ENCODE data around the gene YWHAG.

The YWHAG gene

DNA sequence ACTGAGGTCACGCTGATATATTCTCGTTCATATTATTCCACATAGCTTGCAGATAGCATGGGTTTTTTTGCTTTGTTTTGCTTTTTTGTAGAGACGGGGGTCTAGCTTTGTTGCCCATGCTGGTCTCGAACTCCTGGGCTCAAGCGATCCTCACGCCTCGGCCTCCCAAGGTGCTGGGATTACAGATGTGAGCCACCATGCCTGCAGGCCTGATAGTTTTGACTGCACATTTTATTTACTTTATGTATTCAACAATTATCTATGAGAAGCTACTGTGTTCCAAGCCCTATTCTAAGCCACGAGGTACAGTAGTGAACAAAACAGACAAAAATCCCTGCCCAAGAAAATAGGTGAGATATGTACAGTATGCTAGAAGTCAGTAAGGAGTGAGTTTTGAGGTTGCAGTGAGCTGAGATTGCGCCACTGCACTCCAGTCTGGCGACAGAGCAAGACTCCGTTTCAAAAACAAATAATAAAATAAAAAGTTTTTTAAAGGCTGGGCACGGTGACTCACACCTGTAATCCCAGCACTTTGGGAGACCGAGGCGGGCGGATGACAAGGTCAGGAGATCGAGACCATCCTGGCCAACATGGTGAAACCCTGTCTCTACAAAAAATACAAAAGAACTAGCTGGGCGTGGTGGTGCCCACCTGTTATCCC is 1.3 kb upstream of the YWHAG start:
- peak overlapping the region; percentile 69 for H3K4ac ChIP-seq (ENCODE audit: low read depth, low read length)
- peaks cover 9 to 11% of the 10 kb centered on the region in 2 experiments for H3K4me1 ChIP-seq (ENCODE audit: control insufficient read depth in 1 of 2, insufficient read depth in 2 of 2, low read length in 2 of 2)
- H3K79me2 ChIP-seq (ENCODE audit: control insufficient read depth, insufficient read depth, low read length, poor library complexity): peaks cover 15% of the 10 kb centered on the region
- no peak overlapping the region for H3K4me3 ChIP-seq (ENCODE audit: low read depth, low read length)
- peak overlapping the region; percentile 53 for H3K18ac ChIP-seq (ENCODE audit: low read length)
- WGBS (ENCODE audit: extremely low coverage, insufficient coverage, insufficient read length): no CpG with 5 or more reads among the region's 17 CpGs
- DNase-seq: peak; percentile 60 to 77
- peak overlapping the region; percentile 70 for H3K9ac ChIP-seq (ENCODE audit: low read length)
- H2BK5ac ChIP-seq (ENCODE audit: low read depth, low read length, poor library complexity): no peak overlapping the region
- H3K23ac ChIP-seq (ENCODE audit: low read length): no peak overlapping the region
- H3K14ac ChIP-seq (ENCODE audit: low read length): peak overlapping the region; percentile 58
- H3K4me2 ChIP-seq (ENCODE audit: low read length): peak overlapping the region; percentile 82
- H4K12ac ChIP-seq (ENCODE audit: low read depth, low read length): peak overlapping the region; percentile 63
- H2BK120ac ChIP-seq (ENCODE audit: insufficient read depth, low read length, poor library complexity): peak overlapping the region; percentile 91
- H3K79me1 ChIP-seq (ENCODE audit: low read length): peaks cover 21% of the 10 kb centered on the region
- peak overlapping the region; percentile 95 for H4K8ac ChIP-seq (ENCODE audit: low read depth, low read length)
- peak overlapping the region; percentile 93 for H2AK5ac ChIP-seq (ENCODE audit: low read length)
- H2AFZ ChIP-seq (ENCODE audit: insufficient read depth, low read length, poor library complexity): peak overlapping the region; percentile 96
- H3K36me3 ChIP-seq (ENCODE audit: control insufficient read depth in 1 of 2, insufficient read depth in 2 of 2, low read length in 2 of 2): peaks cover 0 to 2% of the 10 kb centered on the region in 2 experiments
- H2BK12ac ChIP-seq (ENCODE audit: low read length): no peak overlapping the region
- H3K27ac ChIP-seq (ENCODE audit: low read depth, low read length): peak overlapping the region; percentile 1
- H3K27me3 ChIP-seq (ENCODE audit: insufficient read depth, low read length): no peaks in the 10 kb centered on the region
- H3K9me3 ChIP-seq (ENCODE audit: insufficient read depth, low read depth, low read length): no peaks in the 10 kb centered on the region
- H4K91ac ChIP-seq (ENCODE audit: low read depth, low read length): peak overlapping the region; percentile 91

DNA sequence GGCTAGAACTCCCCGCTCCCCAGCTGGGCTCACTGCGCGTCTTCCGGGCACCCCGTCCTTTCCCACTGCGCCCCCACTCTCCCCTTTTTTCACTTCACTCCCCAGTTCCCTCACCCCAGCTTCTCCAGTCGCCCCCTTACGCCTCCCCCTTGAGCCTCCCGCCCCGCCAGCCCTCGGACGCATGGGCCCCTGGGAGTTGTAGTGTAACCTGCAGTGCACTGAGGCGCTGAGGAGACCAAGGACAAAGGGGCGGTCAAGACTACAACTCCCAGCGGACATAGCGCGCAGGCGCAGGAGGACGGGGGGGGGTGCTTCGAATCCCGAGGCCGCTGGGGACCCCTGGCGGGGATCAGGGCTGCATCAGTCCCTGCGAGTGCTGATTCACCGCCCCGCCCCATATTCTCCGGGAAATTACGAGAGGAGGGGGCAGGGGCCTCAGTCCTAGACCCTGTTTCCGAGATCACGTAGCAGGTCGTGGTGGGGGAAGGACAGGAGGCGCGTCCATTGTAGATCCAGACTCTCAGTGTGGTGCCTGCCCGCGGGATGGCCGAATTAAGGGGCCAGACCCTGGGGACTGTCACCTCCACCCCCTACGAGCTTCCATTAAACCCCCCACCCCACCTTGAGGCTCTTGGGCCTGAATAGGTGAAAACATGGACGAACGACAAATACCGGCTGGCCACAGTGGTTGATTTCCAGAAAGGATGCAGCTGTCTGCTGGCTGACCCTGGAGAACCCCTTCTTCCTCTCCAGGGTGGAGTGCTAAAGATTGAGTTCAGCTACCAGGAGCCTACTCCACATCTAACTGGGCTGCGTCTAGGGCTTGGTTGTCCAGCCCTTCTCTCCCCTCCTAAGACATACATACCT is 553 bp upstream of the YWHAG start:
- Histone ChIP-seq H3K9ac (ENCODE audit: low read length) (peak overlapping the region; percentile 76), H2AK5ac (ENCODE audit: low read length) (peak overlapping the region; percentile 93), H4K8ac (ENCODE audit: low read depth, low read length) (peak overlapping the region; percentile 95), H2BK5ac (ENCODE audit: low read depth, low read length, poor library complexity) (peak overlapping the region; percentile 95), H3K4me2 (ENCODE audit: low read length) (peak overlapping the region; percentile 82), H3K14ac (ENCODE audit: low read length) (peak overlapping the region; percentile 62), H3K23ac (ENCODE audit: low read length) (peak overlapping the region; percentile 25), H4K91ac (ENCODE audit: low read depth, low read length) (peak overlapping the region; percentile 91), H3K27ac (ENCODE audit: low read depth, low read length) (peak overlapping the region; percentile 68), H3K79me2 (ENCODE audit: control insufficient read depth, insufficient read depth, low read length, poor library complexity) (peaks cover 19% of the 10 kb centered on the region), H2BK12ac (ENCODE audit: low read length) (peak overlapping the region; percentile 87), H3K79me1 (ENCODE audit: low read length) (peaks cover 18% of the 10 kb centered on the region), H3K9me3 (ENCODE audit: insufficient read depth, low read depth, low read length) (no peaks in the 10 kb centered on the region), H3K18ac (ENCODE audit: low read length) (peak overlapping the region; percentile 53), H3K4me1 (ENCODE audit: control insufficient read depth in 1 of 2, insufficient read depth in 2 of 2, low read length in 2 of 2) (peaks cover 4 to 8% of the 10 kb centered on the region in 2 experiments), H3K4me3 (ENCODE audit: low read depth, low read length) (peak overlapping the region; percentile 98), H2BK120ac (ENCODE audit: insufficient read depth, low read length, poor library complexity) (peak overlapping the region; percentile 92), H3K36me3 (ENCODE audit: control insufficient read depth in 1 of 2, insufficient read depth in 2 of 2, low read length in 2 of 2) (peaks cover 1 to 5% of the 10 kb centered on the region in 2 experiments), H2AFZ (ENCODE audit: insufficient read depth, low read length, poor library complexity) (peak overlapping the region; percentile 96), H3K4ac (ENCODE audit: low read depth, low read length) (peak overlapping the region; percentile 83), H4K12ac (ENCODE audit: low read depth, low read length) (peak overlapping the region; percentile 84), H3K27me3 (ENCODE audit: insufficient read depth, low read length) (no peaks in the 10 kb centered on the region)
- WGBS (ENCODE audit: extremely low coverage, insufficient coverage, insufficient read length): no CpG with 5 or more reads among the region's 41 CpGs
- peak; percentile 96 to 97 for DNase-seq

GRCh38 chr7:76358011-76358480 is 745 bp downstream of the YWHAG start:
- H3K79me2 ChIP-seq (ENCODE audit: control insufficient read depth, insufficient read depth, low read length, poor library complexity): peaks cover 25% of the 10 kb centered on the region
- no peaks in the 10 kb centered on the region for H3K27me3 ChIP-seq (ENCODE audit: insufficient read depth, low read length)
- H3K27ac ChIP-seq (ENCODE audit: low read depth, low read length): peak overlapping the region; percentile 63
- peak overlapping the region; percentile 78 for H4K91ac ChIP-seq (ENCODE audit: low read depth, low read length)
- no CpG with 5 or more reads among the region's 27 CpGs for WGBS (ENCODE audit: extremely low coverage, insufficient coverage, insufficient read length)
- peak overlapping the region; percentile 88 for H3K4ac ChIP-seq (ENCODE audit: low read depth, low read length)
- peak overlapping the region; percentile 93 for H3K14ac ChIP-seq (ENCODE audit: low read length)
- peaks cover 4 to 9% of the 10 kb centered on the region in 2 experiments for H3K36me3 ChIP-seq (ENCODE audit: control insufficient read depth in 1 of 2, insufficient read depth in 2 of 2, low read length in 2 of 2)
- H3K9ac ChIP-seq (ENCODE audit: low read length): peak overlapping the region; percentile 92
- H2AFZ ChIP-seq (ENCODE audit: insufficient read depth, low read length, poor library complexity): peak overlapping the region; percentile 68
- no peaks in the 10 kb centered on the region for H3K9me3 ChIP-seq (ENCODE audit: insufficient read depth, low read depth, low read length)
- peak overlapping the region; percentile 77 for H3K4me2 ChIP-seq (ENCODE audit: low read length)
- no peak overlapping the region for H2BK12ac ChIP-seq (ENCODE audit: low read length)
- peak overlapping the region; percentile 82 for H4K8ac ChIP-seq (ENCODE audit: low read depth, low read length)
- peak overlapping the region; percentile 98 for H3K18ac ChIP-seq (ENCODE audit: low read length)
- H3K4me3 ChIP-seq (ENCODE audit: low read depth, low read length): peak overlapping the region; percentile 98
- no peak overlapping the region for H3K23ac ChIP-seq (ENCODE audit: low read length)
- H2AK5ac ChIP-seq (ENCODE audit: low read length): no peak overlapping the region
- H2BK120ac ChIP-seq (ENCODE audit: insufficient read depth, low read length, poor library complexity): peak overlapping the region; percentile 78
- peaks cover 4 to 6% of the 10 kb centered on the region in 2 experiments for H3K4me1 ChIP-seq (ENCODE audit: control insufficient read depth in 1 of 2, insufficient read depth in 2 of 2, low read length in 2 of 2)
- peak in 1 of 2 donors; percentile 44 for DNase-seq
- H2BK5ac ChIP-seq (ENCODE audit: low read depth, low read length, poor library complexity): peak overlapping the region; percentile 91
- peaks cover 18% of the 10 kb centered on the region for H3K79me1 ChIP-seq (ENCODE audit: low read length)
- H4K12ac ChIP-seq (ENCODE audit: low read depth, low read length): peak overlapping the region; percentile 55

- Histone ChIP-seq H2BK12ac (ENCODE audit: low read length) (no peak overlapping the region), H2AK5ac (ENCODE audit: low read length) (no peak overlapping the region), H2AFZ (ENCODE audit: insufficient read depth, low read length, poor library complexity) (no peak overlapping the region), H3K9me3 (ENCODE audit: insufficient read depth, low read depth, low read length) (no peaks in the 10 kb centered on the region), H3K79me2 (ENCODE audit: control insufficient read depth, insufficient read depth, low read length, poor library complexity) (peaks cover 25% of the 10 kb centered on the region), H3K4me2 (ENCODE audit: low read length) (peak overlapping the region; percentile 77), H3K27ac (ENCODE audit: low read depth, low read length) (peak overlapping the region; percentile 33), H3K79me1 (ENCODE audit: low read length) (peaks cover 18% of the 10 kb centered on the region), H3K9ac (ENCODE audit: low read length) (peak overlapping the region; percentile 92), H3K27me3 (ENCODE audit: insufficient read depth, low read length) (no peaks in the 10 kb centered on the region), H3K4me3 (ENCODE audit: low read depth, low read length) (peak overlapping the region; percentile 98), H4K8ac (ENCODE audit: low read depth, low read length) (no peak overlapping the region), H3K4me1 (ENCODE audit: control insufficient read depth in 1 of 2, insufficient read depth in 2 of 2, low read length in 2 of 2) (peaks cover 4 to 6% of the 10 kb centered on the region in 2 experiments), H3K23ac (ENCODE audit: low read length) (no peak overlapping the region), H2BK120ac (ENCODE audit: insufficient read depth, low read length, poor library complexity) (no peak overlapping the region), H4K12ac (ENCODE audit: low read depth, low read length) (no peak overlapping the region), H4K91ac (ENCODE audit: low read depth, low read length) (no peak overlapping the region), H3K14ac (ENCODE audit: low read length) (peak overlapping the region; percentile 93), H3K36me3 (ENCODE audit: control insufficient read depth in 1 of 2, insufficient read depth in 2 of 2, low read length in 2 of 2) (peaks cover 4 to 9% of the 10 kb centered on the region in 2 experiments), H3K4ac (ENCODE audit: low read depth, low read length) (peak overlapping the region; percentile 88), H3K18ac (ENCODE audit: low read length) (no peak overlapping the region), H2BK5ac (ENCODE audit: low read depth, low read length, poor library complexity) (no peak overlapping the region)
- peak in 1 of 2 donors; percentile 56 for DNase-seq
- WGBS (ENCODE audit: extremely low coverage, insufficient coverage, insufficient read length): no CpG with 5 or more reads among the region's 10 CpGs
Observed at GRCh38 chr7:76357475-76358010, 1.2 kb downstream of the YWHAG start.

All from trophoblast cell (in vitro differentiated cells and primary cell).